Right ventricle myocardium superior (tissue), 1 donor: Measurements from ENCODE around the gene NDUFS1. TPM values are rescaled to one million over a fixed set of nuclear protein-coding genes. Genes with fewer than 3 reads are reported as not detected.
A peak's percentile ranks its signal among the peaks of the same experiment; 100 is the strongest.
"Not testable (repeated sequence)": the region's sequence is repeated elsewhere in the genome, so short reads cannot be mapped to it uniquely, and the experiment has no call there.

ENCODE experiments used
- ATAC-seq: fragments of 200-7000 bp; cut with Tn5 transposase; one replicate; pipeline ENCODE4 v1.9.1; 2020; ENCODE audit warnings: mild to moderate bottlenecking; ENCODE audit not compliant: poor library complexity
- DNase-seq: peaks from one replicate; pipeline ENCODE4 v3.0.0-alpha.2; 2020
- intact Hi-C: fragments of 100-400 bp; cut with DNase I; formaldehyde crosslinking; loops from one replicate; pipeline ENCODE4 v1.11.2; 2022
- total RNA-seq: library from RNA; stranded (reverse); fragmentation: NEBNext Ultra II Directional; extraction: Animal tissue kit (Norgen Biotek cat#: 25700); gene quantifications from one replicate; pipeline ENCODE4 v1.2.1, GENCODE V29; 2021
- donor health status: DM: no; HTN: yes; CAD: no; lungs with severe emphysema.

The NDUFS1 gene
- total RNA-seq, 1 donor from 2014 or later: 484 TPM

DNA sequence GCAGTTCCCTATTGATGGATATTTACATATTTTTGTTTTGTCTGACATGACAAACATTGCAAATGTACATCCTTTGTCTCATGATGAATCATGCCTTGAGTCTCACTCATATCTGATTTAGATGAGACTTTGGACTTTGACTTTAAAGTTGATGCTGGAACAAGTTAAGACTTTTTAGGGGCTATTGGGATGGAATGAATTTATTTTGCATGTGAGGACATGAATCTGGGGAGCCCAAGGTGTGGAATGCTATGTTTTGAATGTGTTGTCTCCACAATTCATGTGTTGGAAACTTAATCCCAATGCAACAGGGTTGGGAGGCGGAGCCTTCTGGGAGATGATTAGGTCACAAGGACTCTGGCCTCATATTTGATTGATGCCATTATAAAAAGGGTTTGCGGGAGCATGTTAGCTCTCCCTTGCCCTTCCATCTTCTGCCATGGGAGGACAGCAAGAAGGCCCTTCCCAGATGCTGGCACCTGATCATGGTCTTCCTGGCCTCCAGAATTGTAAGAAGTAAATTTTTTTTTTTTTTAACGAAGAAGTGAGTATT, 44.1 kb downstream of the NDUFS1 start:
- ATAC-seq: no peak
- intact Hi-C loops: no loop called here
- DNase-seq: no peak

DNA sequence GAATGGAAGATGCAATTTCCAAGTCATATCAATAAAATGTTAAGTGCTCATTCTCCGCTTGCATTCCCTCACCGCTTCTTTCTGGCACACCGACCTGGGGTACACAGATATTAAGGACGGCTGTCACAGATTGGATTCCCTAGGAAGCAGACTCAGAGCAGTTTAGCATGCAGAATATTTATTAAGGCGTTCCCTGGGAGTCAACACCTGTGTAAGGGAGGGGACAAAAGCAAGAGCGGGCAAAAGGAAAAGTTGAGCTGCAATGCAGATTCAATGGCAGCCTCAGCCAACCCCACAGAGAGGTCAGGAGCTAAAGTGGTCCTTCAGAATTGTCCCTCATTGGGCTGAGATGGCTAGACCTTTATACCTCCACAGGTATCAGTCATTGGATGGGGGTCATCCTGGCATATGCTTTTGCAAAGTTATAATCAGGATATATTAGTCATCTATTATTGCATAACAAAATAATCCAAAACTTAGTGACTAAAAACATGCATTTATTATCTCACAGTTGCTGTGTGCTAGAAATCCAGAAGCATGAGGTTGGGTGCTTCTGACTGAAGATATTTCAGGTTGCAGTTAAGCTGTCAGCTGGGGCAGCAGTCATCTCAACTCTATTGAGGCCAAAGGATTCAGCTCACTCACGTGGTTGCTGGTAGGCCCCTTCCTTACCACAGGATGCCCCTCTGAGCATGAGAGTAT, 46.2 kb downstream of the NDUFS1 start:
- ATAC-seq: no peak
- intact Hi-C loops: no loop called here
- DNase-seq: no peak

DNA sequence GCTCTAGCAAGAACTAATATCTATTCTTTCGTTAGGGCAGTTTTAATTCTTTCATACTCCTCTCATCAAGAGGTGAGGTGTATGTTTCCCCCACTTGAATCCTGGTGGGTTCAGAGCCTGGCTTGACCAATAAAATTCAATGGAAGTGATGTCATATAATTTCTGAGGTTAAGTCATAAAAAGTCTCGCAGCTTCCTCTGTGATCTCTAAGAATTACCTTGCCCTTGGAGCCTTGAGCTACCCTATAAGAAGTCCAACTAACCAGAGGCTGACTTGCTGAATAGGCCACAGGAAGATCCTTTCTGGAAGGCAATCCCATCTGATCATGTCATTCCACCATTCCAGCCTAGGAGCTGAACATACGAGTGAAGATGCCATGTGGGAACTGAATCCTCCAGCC, 47.1 kb downstream of the NDUFS1 start:
- DNase-seq: no peak
- ATAC-seq: no peak
- intact Hi-C loops: no loop called here

DNA sequence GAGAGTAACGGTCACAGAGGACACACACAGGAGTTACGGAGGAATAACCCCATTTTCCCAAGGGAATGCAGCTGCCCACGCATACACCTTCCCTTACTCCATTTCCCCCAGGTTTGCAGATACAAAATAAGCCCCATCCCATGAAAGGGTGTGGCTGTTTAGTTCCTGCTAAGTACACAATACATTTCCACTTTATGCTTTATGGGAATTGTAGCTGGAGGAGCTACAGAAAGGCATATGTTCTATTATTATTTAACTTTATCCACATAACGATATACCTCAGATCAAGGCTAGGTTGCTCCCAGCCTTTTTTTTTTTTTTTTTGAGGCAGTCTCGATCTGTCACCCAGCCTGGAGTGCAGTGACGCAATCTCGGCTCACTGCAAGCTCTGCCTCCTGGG, 50.5 kb downstream of the NDUFS1 start:
- ATAC-seq (no peak), DNase-seq (no peak)
- intact Hi-C loops: no loop called here

DNA sequence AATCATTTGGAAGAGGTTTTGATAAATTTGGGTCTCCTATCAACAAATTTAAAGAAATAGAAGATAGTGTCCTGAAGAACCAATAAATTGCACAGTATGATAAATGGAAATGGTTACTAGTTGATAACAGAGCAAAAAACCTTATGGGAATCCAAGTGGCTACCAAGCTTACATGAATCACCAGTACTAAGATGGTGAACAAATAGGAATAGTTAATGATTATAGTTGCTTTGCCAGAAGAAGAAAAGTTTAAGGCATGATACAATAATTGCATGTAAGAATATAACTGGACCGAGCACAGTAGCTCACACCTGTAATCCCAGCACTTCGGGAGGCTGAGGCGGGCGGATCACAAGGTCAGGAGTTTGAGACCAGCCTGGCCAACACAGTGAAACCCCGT, 53.7 kb downstream of the NDUFS1 start:
- no peak for DNase-seq
- intact Hi-C loops: no loop called here

DNA sequence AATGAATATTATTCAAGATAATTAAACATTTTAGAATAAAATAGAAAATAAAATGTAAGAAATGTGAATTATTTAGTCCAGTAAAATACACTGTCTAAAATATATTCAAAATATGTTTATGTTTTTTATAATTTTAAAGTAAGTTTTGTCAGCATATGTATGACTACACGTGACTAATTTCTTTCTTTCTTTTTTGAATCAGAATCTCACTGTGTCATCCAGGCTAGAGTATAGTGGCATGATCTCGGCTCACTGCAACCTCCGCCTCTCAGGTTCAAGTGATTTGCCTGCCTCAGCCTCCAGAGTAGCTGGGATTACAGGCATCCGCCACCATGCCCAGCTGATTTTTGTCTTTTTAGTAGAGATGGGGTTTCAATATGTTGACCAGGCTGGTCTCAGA, 54.2 kb downstream of the NDUFS1 start:
- DNase-seq (no peak), ATAC-seq (no peak)
- intact Hi-C loops: no loop called here

More for the DNA sequence above, 53.7 kb downstream of the NDUFS1 start:
- no peak for ATAC-seq

DNA sequence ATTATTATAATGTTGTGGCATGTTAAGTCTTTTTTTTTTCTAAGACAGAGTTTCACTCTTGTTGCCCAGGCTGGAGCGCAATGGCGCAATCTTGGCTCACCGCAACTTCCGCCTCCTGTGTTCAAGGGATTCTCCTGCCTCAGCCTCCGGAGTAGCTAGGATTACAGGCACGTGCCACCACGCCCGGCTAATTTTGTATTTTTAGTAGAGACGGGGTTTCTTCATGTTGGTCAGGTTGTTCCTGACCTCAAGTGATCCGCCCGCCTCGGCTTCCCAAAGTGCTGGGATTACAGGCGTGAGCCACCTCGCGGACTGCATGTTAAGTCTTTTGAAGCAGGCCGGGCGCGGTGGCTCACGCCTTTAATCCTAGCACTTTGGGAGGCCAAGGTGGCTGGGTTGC, 60.4 kb downstream of the NDUFS1 start:
- ATAC-seq, intact Hi-C loops: not testable (repeated sequence)
- peak; percentile 77 for DNase-seq

DNA sequence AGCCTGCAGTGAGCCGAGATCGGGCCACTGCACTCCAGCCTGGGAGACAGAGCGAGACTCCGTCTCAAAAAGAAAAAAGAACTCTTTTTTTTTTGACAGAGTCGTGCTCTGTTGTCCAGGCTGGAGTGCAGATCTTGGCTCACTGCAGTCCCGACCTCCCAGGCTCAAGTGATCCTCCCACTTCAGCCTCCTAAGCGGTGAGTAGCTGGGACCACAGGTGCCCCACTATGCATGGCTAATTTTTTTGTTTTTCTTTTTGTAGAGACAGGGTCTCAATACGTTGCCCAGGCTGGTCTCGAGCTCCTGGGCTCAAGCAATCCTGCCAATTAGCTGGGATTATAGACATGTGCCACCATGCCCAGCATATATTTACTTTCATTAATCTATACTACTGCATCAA, 60.8 kb downstream of the NDUFS1 start:
- DNase-seq (no peak), ATAC-seq (no peak)
- intact Hi-C loops: no loop called here

DNA sequence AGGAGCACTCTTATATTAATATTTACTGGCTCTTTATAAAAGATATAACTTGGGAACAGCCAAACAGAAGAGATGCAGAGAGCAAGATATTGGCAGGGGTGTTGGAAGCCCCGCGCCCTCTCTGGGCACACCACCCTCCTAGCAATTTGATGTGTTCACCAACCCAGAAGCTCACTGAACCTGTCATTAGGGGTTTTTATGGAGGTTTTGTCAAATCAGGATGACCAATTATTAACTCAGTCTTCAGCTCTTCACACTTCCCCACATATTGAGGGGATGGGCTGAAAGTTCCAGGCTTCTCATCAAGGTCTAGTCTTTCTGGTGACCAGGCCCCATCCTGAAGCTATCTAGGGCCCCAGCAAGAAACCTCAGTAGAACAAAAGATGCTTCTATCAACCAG, 62.4 kb downstream of the NDUFS1 start:
- ATAC-seq (no peak), DNase-seq (no peak)
- intact Hi-C loops: no loop called here

DNA sequence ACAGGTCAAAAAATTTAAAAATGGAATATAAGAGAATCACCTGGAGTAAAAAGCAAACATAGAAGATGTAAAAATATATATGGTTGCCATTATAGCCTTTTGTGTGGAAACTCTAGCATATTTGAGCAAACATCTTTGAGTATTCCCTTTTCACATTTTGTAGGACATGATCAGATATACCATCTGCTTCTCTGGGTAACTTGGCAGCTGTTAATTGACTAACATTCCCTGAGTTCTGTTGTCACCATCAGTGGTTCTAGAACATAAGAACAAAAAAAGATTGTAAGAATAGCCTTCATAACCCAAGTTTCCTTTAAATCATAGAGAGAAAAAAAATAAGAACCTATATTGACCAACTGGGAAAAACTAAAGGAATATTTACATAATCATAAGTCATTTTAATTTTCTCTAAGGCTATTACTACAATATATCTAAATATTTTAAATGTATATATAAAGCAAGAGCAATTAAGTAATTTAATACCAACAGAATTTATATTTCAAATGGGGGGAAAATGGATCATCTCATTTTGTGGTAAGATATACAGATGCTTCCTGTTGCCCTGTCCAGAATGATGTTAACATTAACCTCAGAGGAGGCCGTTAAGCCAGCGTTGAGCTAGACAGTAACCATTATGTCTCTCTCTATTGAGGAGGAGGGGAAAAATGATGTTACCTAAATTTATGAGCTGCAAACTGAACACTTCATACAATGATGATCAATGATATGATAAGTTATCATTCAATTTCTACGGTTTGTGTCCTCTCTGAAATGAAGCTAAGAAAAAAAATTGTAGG, 63.5 kb downstream of the NDUFS1 start:
- intact Hi-C loops: no loop called here
- ATAC-seq: no peak
- no peak for DNase-seq

DNA sequence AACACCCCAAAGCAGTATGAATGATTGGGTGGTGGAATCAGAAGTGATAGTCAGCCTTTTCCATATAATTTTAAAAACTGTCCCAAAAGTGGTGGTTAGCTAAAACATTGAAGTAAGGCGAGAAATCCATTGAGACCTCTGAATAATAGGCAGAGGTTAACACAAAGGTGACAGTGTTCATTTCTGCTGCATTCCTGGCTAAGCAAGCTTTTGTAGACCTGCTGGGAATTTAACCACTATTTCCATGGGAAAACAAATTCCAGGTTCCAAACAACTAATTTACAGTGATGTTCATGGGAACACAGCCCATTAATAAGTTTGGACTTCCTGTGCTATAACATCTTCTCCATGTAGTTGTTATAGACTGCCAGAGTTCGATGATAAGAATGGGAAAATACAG, 66.9 kb downstream of the NDUFS1 start:
- intact Hi-C loops: no loop called here
- ATAC-seq (no peak), DNase-seq (no peak)

DNA sequence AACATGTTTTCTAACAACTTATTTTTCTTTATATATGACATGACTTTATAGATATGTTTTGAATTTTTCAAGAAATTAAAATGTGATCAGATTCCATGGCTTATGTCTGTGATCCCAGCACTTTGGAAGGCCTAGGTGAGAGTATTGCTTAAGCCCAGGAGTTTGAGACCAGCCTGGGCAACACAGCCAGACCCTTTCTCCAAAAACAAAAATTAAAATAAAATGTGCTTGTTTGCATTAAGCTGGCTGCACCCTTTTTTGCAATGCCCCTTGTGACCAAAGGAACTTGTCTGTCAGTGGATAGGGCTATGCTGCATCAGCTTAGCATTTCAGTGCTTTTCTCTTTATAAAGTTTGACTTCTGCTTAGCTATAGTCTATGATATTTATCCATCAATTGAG, 71.0 kb downstream of the NDUFS1 start:
- ATAC-seq (no peak), DNase-seq (no peak)
- intact Hi-C loops: no loop called here

DNA sequence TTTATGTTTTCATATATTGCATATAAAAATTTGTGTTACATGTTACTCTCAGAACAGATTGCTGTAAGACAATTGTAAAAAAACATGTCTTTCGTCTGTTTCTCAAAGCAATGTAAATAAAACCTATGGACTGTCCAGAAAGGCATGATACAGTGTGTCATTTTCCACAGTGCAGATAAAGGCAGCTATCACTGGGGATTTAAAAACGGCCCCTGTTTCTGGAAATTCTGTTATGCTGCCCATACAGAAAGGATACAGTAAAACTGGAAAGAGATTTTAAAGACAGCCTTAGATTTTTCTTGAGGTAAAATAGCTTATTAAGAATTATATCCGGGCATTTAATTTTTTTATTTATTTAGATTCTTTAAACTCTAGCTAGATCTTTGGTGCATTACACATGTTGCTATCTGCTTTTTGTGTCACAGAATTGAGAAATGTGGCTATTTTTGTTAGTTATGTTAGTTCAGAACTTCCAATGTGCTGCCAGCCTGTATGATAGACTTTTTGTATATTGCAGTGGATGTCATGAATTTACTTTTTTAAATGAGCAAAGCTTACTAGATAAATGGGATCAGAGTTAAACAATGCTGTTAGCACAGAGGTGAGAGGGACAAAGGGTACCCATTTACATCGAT, 72.4 kb downstream of the NDUFS1 start:
- DNase-seq (no peak), ATAC-seq (no peak)
- intact Hi-C loops: no loop called here

DNA sequence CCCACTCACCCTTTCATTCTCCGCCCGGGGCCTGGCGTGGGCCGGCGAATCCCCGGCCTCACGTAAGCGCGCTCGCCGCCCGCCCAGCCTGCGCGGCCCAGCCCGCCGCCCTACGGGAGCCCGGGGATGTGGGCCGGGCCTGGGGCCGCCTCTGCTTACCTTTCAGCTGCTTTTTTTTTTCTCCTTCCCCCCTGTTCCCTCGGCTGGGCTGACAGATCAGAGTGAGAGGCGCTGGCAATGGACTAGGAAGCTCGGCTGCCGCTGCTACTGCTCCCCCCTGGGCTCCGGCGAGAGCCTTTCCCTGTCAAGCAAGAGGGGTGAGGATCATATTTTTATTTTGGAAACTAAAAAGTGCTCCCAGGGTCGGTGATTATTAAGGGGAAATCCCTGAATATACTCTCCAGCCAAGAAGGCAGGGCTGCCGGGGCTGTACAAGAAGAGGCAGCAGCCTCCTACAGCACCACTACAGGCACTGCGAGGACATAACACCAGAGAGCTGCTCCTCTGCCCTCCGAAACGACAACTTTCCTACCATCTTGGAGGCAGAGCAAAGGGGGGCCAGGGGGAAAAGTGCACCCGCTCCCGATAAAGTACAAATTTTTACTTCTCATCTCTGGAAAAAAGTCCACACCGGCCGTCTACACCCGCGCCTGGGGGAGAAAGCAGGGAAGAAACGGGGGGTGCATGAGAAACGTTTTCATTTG, 73.3 kb downstream of the NDUFS1 start, which contains the start of gene INO80D:
Gene INO80D, minus strand, starts transcription at position 433 of the 704 bp plus-strand sequence. CDS start 23,158 bp downstream, outside the sequence.
- ATAC-seq: peak; percentile 86
- intact Hi-C loops: no loop called here
- peak; percentile 83 for DNase-seq

DNA sequence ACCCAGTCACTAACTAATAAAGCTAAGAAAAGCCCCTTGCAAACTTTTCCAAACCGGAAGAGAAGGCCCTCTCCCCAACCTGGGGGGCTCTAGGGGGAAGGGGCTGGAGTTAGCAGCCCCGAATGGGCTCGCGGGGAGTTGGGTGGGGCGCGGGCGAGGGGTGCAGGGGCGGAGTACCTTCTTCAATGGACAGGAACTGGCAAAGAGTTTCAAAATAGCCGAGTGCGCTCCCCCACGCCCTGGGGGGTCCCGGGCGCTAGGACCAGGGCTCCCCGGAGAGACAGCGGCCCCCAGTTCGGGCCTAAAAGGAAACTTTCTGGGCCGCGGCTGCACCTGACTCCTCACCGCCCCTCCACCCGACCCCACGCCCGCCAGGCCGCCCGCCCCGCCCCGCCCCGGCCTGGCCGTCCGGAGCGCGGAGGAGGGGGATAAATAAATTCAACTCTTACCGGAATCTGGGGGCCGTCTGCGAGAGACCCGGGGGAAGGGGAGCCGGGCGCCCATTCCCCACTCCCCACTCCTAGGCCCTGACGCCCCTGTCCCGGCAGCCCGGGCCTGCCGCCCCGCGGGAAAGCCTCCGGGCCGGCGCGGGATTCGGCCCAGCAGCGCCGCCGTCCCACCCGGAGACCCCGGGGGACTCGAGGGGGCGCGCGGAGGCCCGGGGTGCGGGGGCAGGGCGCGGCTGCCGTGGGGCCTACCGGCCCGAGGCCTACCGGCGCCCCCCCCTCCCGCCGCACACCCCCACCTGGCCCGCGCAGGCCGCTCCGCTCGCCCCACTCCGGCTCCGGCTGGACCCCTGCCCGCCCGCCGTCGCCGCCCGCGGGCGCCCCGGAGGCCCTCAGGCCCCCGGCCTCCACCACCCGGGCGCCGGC, 74.1 kb downstream of the NDUFS1 start:
- intact Hi-C loops: no loop called here
- DNase-seq (peak; percentile 54), ATAC-seq (peak; percentile 47)

DNA sequence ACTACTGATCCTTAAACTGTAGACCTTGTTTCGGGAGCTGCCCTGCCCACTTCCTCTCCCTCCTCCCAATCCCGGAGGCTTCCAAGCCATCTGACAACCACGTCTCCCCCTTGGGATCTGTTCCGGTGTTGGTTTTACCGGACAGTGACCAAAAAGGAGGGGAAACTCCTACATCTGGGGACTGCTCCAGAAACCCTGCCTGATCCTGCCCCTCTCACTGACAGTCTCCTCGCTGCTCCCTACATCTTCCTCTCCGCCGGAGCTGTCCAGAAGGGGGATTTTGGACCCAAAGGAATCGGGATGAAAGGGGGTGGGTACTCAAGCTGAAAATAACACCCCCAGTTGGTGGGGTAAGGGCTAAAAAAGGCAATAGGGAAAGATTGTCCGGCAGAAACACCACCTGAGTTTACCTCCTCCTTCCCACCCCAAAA, 74.8 kb downstream of the NDUFS1 start:
- intact Hi-C loops: no loop called here
- peak; percentile 66 for DNase-seq
- ATAC-seq: peak; percentile 65

DNA sequence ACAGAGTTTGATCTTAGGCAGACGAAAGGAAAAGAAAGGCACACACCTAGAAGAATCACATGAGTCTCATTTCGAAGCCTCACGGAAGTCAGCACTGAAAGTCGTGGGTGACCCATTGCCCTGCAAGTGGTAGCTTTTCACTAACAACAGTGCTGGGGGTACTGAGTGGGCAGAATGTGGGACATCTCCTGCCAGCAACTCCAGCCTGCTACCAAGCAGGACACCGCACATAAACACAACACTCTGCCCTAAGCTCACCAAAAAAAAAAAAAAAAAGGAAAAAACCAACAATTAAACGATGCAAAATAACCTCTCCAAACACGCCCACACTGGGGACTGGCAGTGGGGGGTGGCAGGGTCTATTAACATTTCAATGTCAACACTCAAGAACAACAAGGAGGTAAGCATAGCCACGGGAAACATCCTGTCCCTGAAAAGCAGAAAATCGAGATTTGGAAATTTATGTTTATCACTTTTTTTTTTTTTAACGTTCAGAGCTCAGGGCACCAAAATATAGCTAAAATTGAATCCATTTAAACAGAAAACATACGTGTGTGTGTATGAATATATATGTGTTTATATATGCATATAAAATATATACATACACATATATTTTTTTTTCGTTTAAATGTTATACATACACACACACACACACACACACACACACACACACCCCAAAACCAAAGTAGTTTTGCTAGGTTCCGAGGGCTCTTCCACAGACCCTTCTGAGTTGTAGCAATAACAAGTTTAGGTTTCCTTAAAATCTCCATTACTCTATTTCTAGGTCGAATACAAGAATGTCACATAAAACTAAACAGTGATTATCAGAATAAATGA, 75.4 kb downstream of the NDUFS1 start:
- no peak for DNase-seq
- intact Hi-C loops: no loop called here
- ATAC-seq: no peak
